Gastrocnemius medialis (tissue), 4 donors: ENCODE results near the gene NHEJ1.

Source experiments
- POLR2A ChIP-seq, 2 donors: fragments of 450-650 bp; IDR thresholded peaks; one replicate each; pipeline ENCODE4 v1.6.1; 2017; ENCODE audit warnings: antibody characterized with exemption in 2 of 2, mild to moderate bottlenecking in 2 of 2, moderate library complexity in 2 of 2
- TF ChIP-seq, protein P1 (sequence below), 5 experiments: fragments of 450-650 bp in 3 of 5; fragments of 200-600 bp in 2 of 5; sonication (generic) in 2 of 5; IDR thresholded peaks in 4 of 5; conservative IDR thresholded peaks in 1 of 5; 1 replicate in 4 of 5; 2 replicates in 1 of 5; pipeline ENCODE4 v1.5.1; 2016 to 2019; ENCODE audit warnings: antibody characterized with exemption in 5 of 5, mild to moderate bottlenecking in 3 of 5, moderate library complexity in 3 of 5

DNA sequence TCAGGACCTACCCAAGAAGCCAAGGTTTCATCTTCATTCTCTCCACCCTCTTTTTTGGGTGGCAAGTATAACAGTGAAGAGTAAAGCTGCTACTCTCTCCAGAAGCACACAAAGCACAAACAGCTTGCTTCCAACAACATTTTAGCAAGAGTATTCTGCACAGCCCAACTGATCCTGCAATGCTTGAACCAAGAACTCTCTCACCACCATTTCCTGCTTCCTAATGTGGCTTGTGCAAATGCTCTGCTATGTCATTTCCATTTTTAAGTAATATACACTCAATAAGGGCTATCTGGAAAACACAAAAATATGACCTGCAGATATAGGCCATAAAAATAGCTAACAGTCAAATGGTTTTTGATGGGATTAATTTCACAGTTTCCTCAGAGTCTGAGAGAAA lies 75.8 kb downstream of the NHEJ1 start:
- TF ChIP-seq, protein P1, sequence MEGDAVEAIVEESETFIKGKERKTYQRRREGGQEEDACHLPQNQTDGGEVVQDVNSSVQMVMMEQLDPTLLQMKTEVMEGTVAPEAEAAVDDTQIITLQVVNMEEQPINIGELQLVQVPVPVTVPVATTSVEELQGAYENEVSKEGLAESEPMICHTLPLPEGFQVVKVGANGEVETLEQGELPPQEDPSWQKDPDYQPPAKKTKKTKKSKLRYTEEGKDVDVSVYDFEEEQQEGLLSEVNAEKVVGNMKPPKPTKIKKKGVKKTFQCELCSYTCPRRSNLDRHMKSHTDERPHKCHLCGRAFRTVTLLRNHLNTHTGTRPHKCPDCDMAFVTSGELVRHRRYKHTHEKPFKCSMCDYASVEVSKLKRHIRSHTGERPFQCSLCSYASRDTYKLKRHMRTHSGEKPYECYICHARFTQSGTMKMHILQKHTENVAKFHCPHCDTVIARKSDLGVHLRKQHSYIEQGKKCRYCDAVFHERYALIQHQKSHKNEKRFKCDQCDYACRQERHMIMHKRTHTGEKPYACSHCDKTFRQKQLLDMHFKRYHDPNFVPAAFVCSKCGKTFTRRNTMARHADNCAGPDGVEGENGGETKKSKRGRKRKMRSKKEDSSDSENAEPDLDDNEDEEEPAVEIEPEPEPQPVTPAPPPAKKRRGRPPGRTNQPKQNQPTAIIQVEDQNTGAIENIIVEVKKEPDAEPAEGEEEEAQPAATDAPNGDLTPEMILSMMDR (IDR thresholded peaks at IDR 0.05 in 4 of 5, conservative IDR thresholded peaks at IDR 0.05 in 1 of 5): no peak
- no peak for TF ChIP-seq POLR2A (IDR thresholded peaks at IDR 0.05)
